Body of pancreas (tissue), 4 donors: ENCODE results near the gene PALMD. TPM values are rescaled to one million over a fixed set of nuclear protein-coding genes. Genes with fewer than 3 reads are reported as not detected.

Experiments used
- ATAC-seq: fragments of 150-250 bp; one replicate; pipeline ENCODE4 v1.9.1; 2016
- DNase-seq, 4 donors: peaks; one replicate each; pipeline ENCODE4 v3.0.0-alpha.2; 2019
- H3K27ac ChIP-seq, 4 donors: fragments of 200-600 bp; sonication (generic); 1 replicate in 3 of 4; 2 replicates in 1 of 4; pipeline versions ENCODE4 v1.5.1 to v1.6.1; 2016 to 2019; ENCODE audit warnings: mild to moderate bottlenecking in 1 of 4, mixed read lengths in 1 of 4, moderate library complexity in 1 of 4
- H3K27me3 ChIP-seq, 2 donors: fragments of 200-600 bp; sonication (generic); one replicate each; pipeline ENCODE4 v1.6.0; 2016; ENCODE audit warnings: mild to moderate bottlenecking in 1 of 2
- H3K36me3 ChIP-seq, 2 donors: fragments of 200-600 bp; sonication (generic); replicated peaks in 1 of 2; 2 replicates each; pipeline ENCODE4 v1.5.1; 2016; ENCODE audit warnings: low read depth in 2 of 2; ENCODE audit not compliant: insufficient read depth in 1 of 2
- H3K4me1 ChIP-seq: fragments of 200-600 bp; sonication (generic); one replicate; pipeline ENCODE4 v1.6.0; 2016
- H3K4me3 ChIP-seq, 2 donors: fragments of 200-600 bp; sonication (generic); 1 replicate in 1 of 2; 2 replicates in 1 of 2; pipeline ENCODE4 v1.5.1; 2016 to 2019
- H3K9me3 ChIP-seq, 3 donors: fragments of 200-600 bp; sonication (generic); 1 replicate in 2 of 3; 2 replicates in 1 of 3; pipeline ENCODE4 v1.5.1; 2016
- POLR2A ChIP-seq, 3 donors: fragments of 450-650 bp; IDR thresholded peaks; one replicate each; pipeline ENCODE4 v1.6.1; 2016; ENCODE audit warnings: antibody characterized with exemption in 3 of 3, mild to moderate bottlenecking in 2 of 3
- WGBS, 2 donors: methylation state at CpG; one replicate each; pipeline ENCODE4 v1.1.5; 2017; 5-methylcytosine and 5-hydroxymethylcytosine counted together
- intact Hi-C: fragments of 100-400 bp; cut with DNase I; formaldehyde crosslinking; loops from one replicate; pipeline ENCODE4 v1.15.1; 2023
- total RNA-seq, 2 donors: library from RNA; depleted of rRNA; stranded (reverse); fragments of >200 nt; gene quantifications; one replicate each; pipeline ENCODE4 v1.1.0, GENCODE V29; 2016
- TF ChIP-seq, protein P1 (sequence below), 7 experiments: fragments of 450-650 bp in 4 of 7; fragments of 200-600 bp in 3 of 7; sonication (generic) in 3 of 7; IDR thresholded peaks; one replicate each; pipeline ENCODE4 v1.5.1; 2016 to 2019; ENCODE audit warnings: antibody characterized with exemption in 7 of 7

Gene PALMD
- total RNA-seq, 2 donors from 2014 or later: 8.0 to 13.5 TPM

DNA sequence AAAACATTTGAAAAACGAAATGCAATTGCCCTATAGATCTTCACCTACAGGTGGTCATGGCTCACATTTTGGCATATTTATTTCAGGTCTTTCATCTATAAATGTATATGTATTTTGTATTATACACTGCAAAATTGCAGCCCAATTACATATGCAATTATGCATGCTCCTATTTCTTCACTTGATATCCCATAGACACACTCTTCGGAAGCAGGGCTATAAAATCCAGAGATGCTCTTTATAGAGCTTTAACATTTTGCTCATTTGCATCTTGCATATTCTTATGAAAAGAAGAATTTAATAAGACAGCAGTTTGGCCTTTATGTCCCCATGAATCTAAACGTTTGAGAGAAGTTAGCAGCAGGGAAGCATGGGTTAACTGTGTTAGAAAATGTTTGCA lies 44.7 kb upstream of the PALMD start:
- no peaks in the 10 kb centered on the region for H3K9me3 ChIP-seq
- H3K27ac ChIP-seq: no peak overlapping the region
- no peak for ATAC-seq
- 42 to 46% methylated on average over 3 of the region's 3 CpGs for WGBS, 2 donors
- H3K4me1 ChIP-seq: peaks cover 3% of the 10 kb centered on the region
- no peaks in the 10 kb centered on the region for H3K36me3 ChIP-seq
- no peak for DNase-seq
- intact Hi-C loops: no loop called here
- TF ChIP-seq POLR2A (IDR thresholded peaks at IDR 0.05): no peak
- TF ChIP-seq, protein P1, sequence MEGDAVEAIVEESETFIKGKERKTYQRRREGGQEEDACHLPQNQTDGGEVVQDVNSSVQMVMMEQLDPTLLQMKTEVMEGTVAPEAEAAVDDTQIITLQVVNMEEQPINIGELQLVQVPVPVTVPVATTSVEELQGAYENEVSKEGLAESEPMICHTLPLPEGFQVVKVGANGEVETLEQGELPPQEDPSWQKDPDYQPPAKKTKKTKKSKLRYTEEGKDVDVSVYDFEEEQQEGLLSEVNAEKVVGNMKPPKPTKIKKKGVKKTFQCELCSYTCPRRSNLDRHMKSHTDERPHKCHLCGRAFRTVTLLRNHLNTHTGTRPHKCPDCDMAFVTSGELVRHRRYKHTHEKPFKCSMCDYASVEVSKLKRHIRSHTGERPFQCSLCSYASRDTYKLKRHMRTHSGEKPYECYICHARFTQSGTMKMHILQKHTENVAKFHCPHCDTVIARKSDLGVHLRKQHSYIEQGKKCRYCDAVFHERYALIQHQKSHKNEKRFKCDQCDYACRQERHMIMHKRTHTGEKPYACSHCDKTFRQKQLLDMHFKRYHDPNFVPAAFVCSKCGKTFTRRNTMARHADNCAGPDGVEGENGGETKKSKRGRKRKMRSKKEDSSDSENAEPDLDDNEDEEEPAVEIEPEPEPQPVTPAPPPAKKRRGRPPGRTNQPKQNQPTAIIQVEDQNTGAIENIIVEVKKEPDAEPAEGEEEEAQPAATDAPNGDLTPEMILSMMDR (IDR thresholded peaks at IDR 0.05): no peak
- no peaks in the 10 kb centered on the region for H3K27me3 ChIP-seq
- no peak overlapping the region for H3K4me3 ChIP-seq

DNA sequence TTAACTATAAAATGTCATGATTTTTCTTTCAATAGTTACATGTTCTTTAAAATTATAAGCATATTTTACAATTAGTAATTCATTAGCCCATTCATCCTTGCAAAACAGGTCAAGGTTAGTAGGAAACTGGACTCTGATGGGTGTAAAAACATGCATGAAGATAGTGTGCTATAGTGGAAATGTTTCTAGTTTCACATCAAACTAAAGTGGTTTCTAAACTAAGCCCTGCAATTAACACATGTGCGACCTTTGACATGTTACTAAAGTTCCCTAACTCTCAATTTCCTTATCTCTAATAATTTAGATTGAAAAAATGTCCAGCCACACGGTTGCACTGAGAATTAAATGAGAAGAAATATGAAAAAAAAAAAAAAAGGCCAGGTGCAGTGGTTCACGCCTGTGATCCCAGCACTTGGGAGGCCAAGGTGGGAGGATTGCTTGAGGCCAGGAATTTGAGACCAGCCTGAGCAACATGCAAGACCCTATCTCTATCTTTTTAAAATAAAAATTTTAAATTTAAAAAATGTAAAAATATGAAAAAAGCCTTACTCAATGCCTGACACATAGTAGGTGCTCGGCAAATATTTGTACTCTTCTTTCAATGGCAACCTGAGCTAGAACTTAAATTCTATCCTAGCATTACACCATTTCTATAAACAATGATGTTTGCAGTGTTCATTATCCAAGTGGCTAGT lies 44.1 kb upstream of the PALMD start:
- ATAC-seq: no peak
- Histone ChIP-seq H3K4me1 (peaks cover 3% of the 10 kb centered on the region), H3K9me3 (no peaks in the 10 kb centered on the region), H3K4me3 (no peak overlapping the region), H3K27me3 (no peaks in the 10 kb centered on the region), H3K36me3 (no peaks in the 10 kb centered on the region), H3K27ac (no peak overlapping the region)
- DNase-seq: no peak
- TF ChIP-seq, protein P1 (IDR thresholded peaks at IDR 0.05): no peak
- TF ChIP-seq POLR2A (IDR thresholded peaks at IDR 0.05): no peak
- intact Hi-C loops: no loop called here
- WGBS, 2 donors: 58 to 62% methylated on average over 4 of the region's 4 CpGs

DNA sequence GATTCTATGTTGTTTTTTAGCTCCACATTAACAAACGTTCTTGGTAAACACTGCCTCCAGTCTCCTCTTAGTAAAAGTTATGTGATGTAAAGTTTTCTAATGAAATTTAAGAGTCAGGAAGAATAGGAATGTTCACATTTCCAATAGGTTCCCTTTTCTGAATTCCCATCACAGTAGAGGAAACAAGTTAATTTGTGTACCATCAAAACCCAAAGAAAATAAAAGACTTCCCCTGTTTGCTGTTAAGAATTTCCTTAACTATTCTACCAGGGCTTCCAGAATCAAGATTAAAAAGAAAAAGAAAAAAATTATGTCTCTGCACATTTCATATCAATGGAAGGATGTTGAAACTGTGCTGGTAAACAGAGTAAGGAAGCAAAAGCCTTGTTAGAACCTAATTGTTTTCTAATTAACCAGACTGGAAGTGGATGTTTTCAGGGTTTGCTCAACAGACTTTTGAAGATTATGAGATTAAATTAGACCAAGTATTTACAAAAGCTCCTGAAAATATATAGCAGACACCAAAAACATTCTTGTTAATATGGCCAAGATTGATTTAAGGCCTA lies 43.4 kb upstream of the PALMD start:
- no peak for TF ChIP-seq POLR2A (IDR thresholded peaks at IDR 0.05)
- TF ChIP-seq, protein P1 (IDR thresholded peaks at IDR 0.05): no peak
- intact Hi-C loops: no loop called here

DNA sequence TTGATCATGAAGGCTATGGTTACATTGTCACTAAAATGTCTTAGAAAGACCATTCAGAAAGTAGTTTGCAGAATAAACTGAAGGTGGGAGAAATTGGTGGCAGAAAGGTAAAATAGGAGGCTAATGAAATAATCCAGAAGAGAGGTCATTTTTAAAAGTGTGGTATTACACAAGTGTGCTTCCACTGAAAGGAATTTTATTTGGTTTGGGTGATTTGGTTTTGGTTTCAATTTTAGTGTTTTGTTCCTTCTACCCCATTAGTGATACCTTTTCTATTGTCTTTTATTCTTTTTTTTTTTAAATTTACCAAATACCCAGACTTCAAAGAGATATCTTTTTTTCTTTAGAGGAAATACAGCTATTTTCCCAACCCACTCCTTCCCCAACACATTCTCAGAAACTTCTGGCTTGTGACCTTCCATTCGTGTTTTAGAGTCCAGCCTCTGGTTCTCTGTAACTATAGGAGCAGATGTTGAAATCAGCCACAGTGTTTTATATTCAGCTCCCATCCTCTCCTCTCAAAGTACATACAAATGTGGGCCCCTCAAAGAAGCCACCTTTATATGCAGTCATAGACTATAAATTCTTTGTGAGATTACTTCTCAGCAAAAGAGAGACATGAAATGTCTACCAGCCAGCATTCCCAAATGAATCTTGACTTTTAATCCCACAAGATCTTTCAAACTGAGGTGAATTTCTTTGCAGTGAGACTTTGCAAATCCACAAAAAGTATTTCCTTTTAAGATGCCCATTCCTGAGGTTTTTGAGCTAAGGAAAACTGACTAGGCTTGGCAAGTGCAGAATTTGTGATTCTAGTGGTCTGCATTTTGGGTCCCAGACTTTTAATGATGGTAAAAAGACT lies 42.0 kb upstream of the PALMD start:
- 41 to 44% methylated on average over 1 of the region's 1 CpG for WGBS, 2 donors
- Histone ChIP-seq H3K9me3 (no peaks in the 10 kb centered on the region), H3K4me3 (no peak overlapping the region), H3K36me3 (no peaks in the 10 kb centered on the region), H3K27ac (no peak overlapping the region), H3K4me1 (peaks cover 3% of the 10 kb centered on the region), H3K27me3 (no peaks in the 10 kb centered on the region)
- DNase-seq (no peak), ATAC-seq (no peak)
- intact Hi-C loops: no loop called here
- no peak for TF ChIP-seq POLR2A (IDR thresholded peaks at IDR 0.05)
- TF ChIP-seq, protein P1 (IDR thresholded peaks at IDR 0.05): no peak

More for the DNA sequence above, 43.4 kb upstream of the PALMD start:
- Histone ChIP-seq H3K4me3 (no peak overlapping the region), H3K36me3 (no peaks in the 10 kb centered on the region), H3K27me3 (no peaks in the 10 kb centered on the region), H3K9me3 (no peaks in the 10 kb centered on the region), H3K4me1 (peaks cover 3% of the 10 kb centered on the region), H3K27ac (no peak overlapping the region)
- no peak for ATAC-seq
- WGBS, 2 donors: 29 to 30% methylated on average over 1 of the region's 1 CpG
- no peak for DNase-seq
